Lung (tissue), 12 donors: ENCODE data around the gene RIPPLY3. TPM values are rescaled to one million over a fixed set of nuclear protein-coding genes. Genes with fewer than 3 reads are reported as not detected.

ENCODE experiments used
- ATAC-seq: fragments of 200-7000 bp; cut with Tn5 transposase; one replicate; pipeline ENCODE4 v1.9.1; 2020; ENCODE audit warnings: moderate number of reproducible peaks; ENCODE audit not compliant: insufficient read depth, low FRiP score
- DNase-seq, 3 donors: peaks; one replicate each; pipeline ENCODE4 v3.0.0-alpha.2; 2013 to 2017
- H3K27ac ChIP-seq, 2 donors: one replicate each; pipeline ENCODE4 v1.5.1; 2013; ENCODE audit warnings: mild to moderate bottlenecking in 2 of 2, moderate library complexity in 2 of 2, control low read depth in 1 of 2, inconsistent platforms in 1 of 2, low read depth in 1 of 2, low read length in 1 of 2
- H3K27me3 ChIP-seq, 3 donors: one replicate each; pipeline ENCODE4 v1.5.1; 2013; ENCODE audit warnings: low read length in 2 of 3; ENCODE audit not compliant: control insufficient read depth in 3 of 3, insufficient read depth in 3 of 3
- H3K36me3 ChIP-seq, 4 donors: one replicate each; pipeline ENCODE4 v1.5.1; 2013; ENCODE audit warnings: low read length in 4 of 4, mild to moderate bottlenecking in 1 of 4, moderate library complexity in 1 of 4; ENCODE audit not compliant: control insufficient read depth in 4 of 4, insufficient read depth in 4 of 4
- H3K4me1 ChIP-seq, 5 donors: one replicate each; pipeline ENCODE4 v1.5.1; 2013; ENCODE audit warnings: low read length in 5 of 5, mild to moderate bottlenecking in 2 of 5, moderate library complexity in 1 of 5; ENCODE audit not compliant: control insufficient read depth in 5 of 5, insufficient read depth in 5 of 5
- H3K4me3 ChIP-seq: one replicate; pipeline ENCODE4 v1.5.1; 2013; ENCODE audit warnings: mild to moderate bottlenecking, control low read depth, moderate library complexity
- H3K9ac ChIP-seq, 2 donors: one replicate each; pipeline ENCODE4 v1.5.1; 2013; ENCODE audit warnings: low read length in 2 of 2, control low read depth in 1 of 2; ENCODE audit not compliant: insufficient read depth in 1 of 2
- H3K9me3 ChIP-seq, 4 donors: one replicate each; pipeline ENCODE4 v1.5.1; 2013; ENCODE audit warnings: low read length in 3 of 4, mild to moderate bottlenecking in 1 of 4, moderate library complexity in 1 of 4; ENCODE audit not compliant: control insufficient read depth in 4 of 4, insufficient read depth in 3 of 4
- CTCF ChIP-seq: IDR thresholded peaks from 2 replicates; pipeline ENCODE4 v1.5.1; 2012; ENCODE audit warnings: mild to moderate bottlenecking; ENCODE audit errors: control extremely low read depth, extremely low read depth
- WGBS, 2 donors: extraction: QIAGEN DNeasy Blood & Tissue Kit; methylation state at CpG; one replicate each; pipeline ENCODE4 v1.1.7; 2013; 5-methylcytosine and 5-hydroxymethylcytosine counted together
- polyA plus RNA-seq, 2 donors: library from polyadenylated mRNA; stranded (reverse); fragments of 200-250 nt; gene quantifications; one replicate each; pipeline ENCODE4 v1.2.1, GENCODE V29; 2013
- total RNA-seq, 2 donors: library from RNA; depleted of rRNA in 1 of 2; stranded (reverse); fragments of >200 nt in 1 of 2; gene quantifications; one replicate each; pipeline ENCODE4 v1.2.1, GENCODE V29; 2014 to 2021
- donor health status: control.
- donor health status: control.
- donor health status: Bipolar disorder and iron deficiency.
- donor health status: healthy.
- donor health status: DM: yes; HTN: yes; CAD: no.

Gene RIPPLY3
- total and polyA plus RNA-seq, 4 donors = 0.18 to 2.1 (median 0.57) TPM

GRCh38 chr21:37060296-37060695 lies 53.8 kb downstream of the RIPPLY3 start:
- Histone ChIP-seq H3K4me1 (peaks cover 0 to 9% (median 5%) of the 10 kb centered on the region in 5 donors), H3K9ac (no peak overlapping the region), H3K4me3 (no peak overlapping the region), H3K27me3 (no peaks in the 10 kb centered on the region), H3K27ac (no peak overlapping the region), H3K9me3 (peaks cover 0 to 3% (median 0%) of the 10 kb centered on the region in 4 donors), H3K36me3 (peaks cover 0 to 3% (median 2%) of the 10 kb centered on the region in 4 donors)
- peak; percentile 88 to 94 (median 94) for DNase-seq
- WGBS, 2 donors = 86 to 89% methylated on average over 1 of the region's 1 CpG
- TF ChIP-seq CTCF = no peak
- ATAC-seq = peak; percentile 83

- Histone ChIP-seq H3K36me3 (peaks cover 0 to 6% (median 2%) of the 10 kb centered on the region in 4 donors), H3K4me3 (no peak overlapping the region), H3K9ac (no peak overlapping the region), H3K4me1 (peaks cover 0 to 9% (median 5%) of the 10 kb centered on the region in 5 donors), H3K27ac (no peak overlapping the region), H3K27me3 (no peaks in the 10 kb centered on the region), H3K9me3 (peaks cover 0 to under 1% (median 0%) of the 10 kb centered on the region in 4 donors)
- no peak for TF ChIP-seq CTCF
- 80 to 83% methylated on average over 7 of the region's 7 CpGs for WGBS, 2 donors
- ATAC-seq (peak; percentile 34), DNase-seq (no peak)
Measured at GRCh38 chr21:37061926-37062592, 55.6 kb downstream of the RIPPLY3 start.

GRCh38 chr21:37062593-37062935 lies 56.1 kb downstream of the RIPPLY3 start:
- ATAC-seq (no peak), DNase-seq (peak in 1 of 3 donors; percentile 21)
- no peaks in the 10 kb centered on the region for H3K27me3 ChIP-seq
- H3K36me3 ChIP-seq = peaks cover 0 to 6% (median 2%) of the 10 kb centered on the region in 4 donors
- no peak overlapping the region for H3K9ac ChIP-seq
- WGBS, 2 donors = 89 to 90% methylated on average over 6 of the region's 6 CpGs
- H3K4me1 ChIP-seq = peaks cover 0 to 9% (median 5%) of the 10 kb centered on the region in 5 donors
- H3K9me3 ChIP-seq = no peaks in the 10 kb centered on the region
- TF ChIP-seq CTCF = no peak
- H3K27ac ChIP-seq = no peak overlapping the region
- H3K4me3 ChIP-seq = no peak overlapping the region
